ENCODE results near the gene NOG.

- no peak for TF ChIP-seq CTCF (conservative IDR thresholded peaks at IDR 0.05; ENCODE audit: low read depth, low read length)
- TF ChIP-seq EZH2 (IDR thresholded peaks at IDR 0.05; ENCODE audit: borderline replicate concordance, low read depth, low read length, poor library complexity, severe bottlenecking), result no peak
These were observed 42.1 kb downstream of the NOG start for GRCh38 chr17:56635641-56636040.

Data from A673 (cell line).